GM19324 (cell line): Measurements from ENCODE around the gene ESPNL.

Experiments
- ATAC-seq: cut with Tn5 transposase; IDR thresholded peaks from one replicate; pipeline ENCODE4 v1.9.1; 2021; ENCODE audit warnings: mild to moderate bottlenecking, moderate library complexity; ENCODE audit not compliant: unreplicated experiment, low FRiP score

Gene ESPNL

GRCh38 chr2:238138331-238139195, 38.4 kb downstream of the ESPNL start, which contains the start of gene KLHL30:
Gene KLHL30 (plus strand): TSS chr2:238138668. CDS start chr2:238140755, 2,087 bp downstream.
- no peak for ATAC-seq

GRCh38 chr2:238139196-238140039, 39.3 kb downstream of the ESPNL start:
- ATAC-seq = no peak

GRCh38 chr2:238140040-238140439, 39.9 kb downstream of the ESPNL start:
- no peak for ATAC-seq

GRCh38 chr2:238140721-238141540, 40.8 kb downstream of the ESPNL start:
- ATAC-seq = no peak

GRCh38 chr2:238141541-238142318, 41.6 kb downstream of the ESPNL start:
- ATAC-seq = no peak

GRCh38 chr2:238142382-238143205, 42.5 kb downstream of the ESPNL start:
- ATAC-seq = no peak

GRCh38 chr2:238143239-238143951, 43.3 kb downstream of the ESPNL start:
- ATAC-seq = no peak

GRCh38 chr2:238144262-238144661, 44.1 kb downstream of the ESPNL start:
- ATAC-seq = no peak

GRCh38 chr2:238145046-238145445, 44.9 kb downstream of the ESPNL start:
- no peak for ATAC-seq

- ATAC-seq = no peak
Observed at GRCh38 chr2:238145851-238146250, 45.7 kb downstream of the ESPNL start.

- no peak for ATAC-seq
Observed at GRCh38 chr2:238146884-238147544, 46.9 kb downstream of the ESPNL start.

GRCh38 chr2:238148981-238149380, 48.8 kb downstream of the ESPNL start:
- no peak for ATAC-seq

- ATAC-seq = no peak
Observed at GRCh38 chr2:238149841-238150572, 49.9 kb downstream of the ESPNL start.

GRCh38 chr2:238150686-238151085, 50.5 kb downstream of the ESPNL start:
- ATAC-seq = no peak

GRCh38 chr2:238151205-238151604, 51.1 kb downstream of the ESPNL start:
- ATAC-seq = no peak

- ATAC-seq = no peak
Observed at GRCh38 chr2:238151628-238152235, 51.6 kb downstream of the ESPNL start.
